Measurements from ENCODE around the gene RCOR3.
A peak's percentile ranks its signal among the peaks of the same experiment; 100 is the strongest.
"Not testable (repeated sequence)": the region's sequence is repeated elsewhere in the genome, so short reads cannot be mapped to it uniquely, and the experiment has no call there.

RCOR3 gene

DNA sequence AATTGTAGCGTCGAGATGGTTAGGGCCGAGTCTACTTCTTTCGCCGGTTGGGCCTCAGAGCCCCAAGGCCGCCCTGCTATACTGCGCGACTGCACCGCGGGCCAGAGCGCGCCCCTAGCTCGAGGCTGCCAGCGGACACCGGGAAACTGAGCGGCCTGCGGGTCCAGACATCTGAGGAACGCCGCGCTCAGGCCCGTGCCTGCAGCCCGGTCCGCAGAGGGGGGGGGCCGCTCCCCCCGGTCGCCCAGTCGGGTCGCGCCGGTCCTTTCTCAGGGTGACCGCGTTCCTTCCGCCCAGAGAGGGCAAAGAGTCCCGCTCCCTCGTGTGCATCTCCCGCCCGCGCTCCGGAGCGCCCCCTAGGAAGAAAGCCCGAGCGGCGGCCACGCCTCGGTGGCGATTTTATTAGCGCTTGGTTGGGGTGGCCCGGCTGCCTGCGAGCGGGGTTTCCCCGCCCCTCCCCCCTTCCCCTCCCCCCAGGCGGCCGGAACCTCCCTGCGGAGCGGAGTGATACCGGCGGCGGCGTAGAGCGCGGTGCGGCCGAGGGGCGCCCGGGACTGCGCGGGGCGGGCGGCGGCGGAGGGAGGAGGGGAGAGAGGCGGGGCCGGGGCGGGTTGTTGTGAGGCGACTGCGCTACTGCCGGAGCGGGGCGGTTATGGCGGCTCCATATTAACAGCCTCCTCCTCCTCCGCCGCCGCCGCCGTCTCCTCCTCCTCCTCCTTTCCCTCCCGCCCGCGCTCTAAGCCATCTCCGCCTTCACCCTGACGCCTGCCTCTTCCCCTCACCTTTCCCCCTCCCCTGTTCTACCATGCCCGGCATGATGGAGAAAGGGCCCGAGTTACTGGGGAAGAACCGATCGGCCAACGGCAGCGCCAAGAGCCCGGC, at the start of gene RCOR3:
Gene RCOR3, plus strand, starts transcription at position 611 of the 882 bp plus-strand sequence. Its CDS starts 195 bp downstream, at position 806.
- DNase-seq = peak; percentile 66

DNA sequence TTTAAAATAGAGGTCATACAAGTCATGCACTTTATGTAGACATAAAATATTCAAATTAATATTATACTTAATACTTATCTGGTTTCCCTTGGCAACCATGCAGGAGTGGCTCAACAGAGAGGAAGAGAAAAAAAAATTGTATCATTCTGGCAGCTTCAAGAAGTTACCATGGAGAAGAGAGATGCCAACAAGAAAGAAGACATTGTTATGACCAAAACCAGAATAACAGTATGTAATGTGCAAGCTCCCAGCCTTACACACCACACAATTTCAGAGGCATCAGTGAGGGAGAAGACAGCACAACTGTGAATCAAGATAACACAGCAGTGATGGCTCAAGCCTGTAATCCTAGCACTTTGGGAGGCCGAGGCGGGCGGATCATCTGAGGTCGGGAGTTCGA, 49.1 kb upstream of the RCOR3 start:
- no peak for DNase-seq

DNA sequence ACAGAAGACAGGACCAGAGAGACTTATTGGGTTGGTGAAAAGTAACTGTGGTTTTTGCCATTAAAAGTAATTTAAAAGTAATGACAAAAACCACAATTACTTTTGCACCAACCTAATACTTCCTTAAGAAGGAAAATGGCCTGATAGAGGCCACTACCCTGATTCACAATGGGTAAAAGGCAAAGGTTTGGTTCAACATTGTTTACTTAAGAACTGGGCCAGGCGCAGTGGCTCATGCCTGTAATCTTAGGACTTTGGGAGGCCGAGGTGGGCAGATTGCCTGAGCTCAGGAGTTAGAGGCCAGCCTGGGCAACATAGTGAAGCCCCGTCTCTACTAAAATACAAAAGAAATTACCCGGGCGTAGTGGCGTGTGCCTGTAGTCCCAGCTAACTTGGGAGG, 48.2 kb upstream of the RCOR3 start:
- DNase-seq = no peak

DNA sequence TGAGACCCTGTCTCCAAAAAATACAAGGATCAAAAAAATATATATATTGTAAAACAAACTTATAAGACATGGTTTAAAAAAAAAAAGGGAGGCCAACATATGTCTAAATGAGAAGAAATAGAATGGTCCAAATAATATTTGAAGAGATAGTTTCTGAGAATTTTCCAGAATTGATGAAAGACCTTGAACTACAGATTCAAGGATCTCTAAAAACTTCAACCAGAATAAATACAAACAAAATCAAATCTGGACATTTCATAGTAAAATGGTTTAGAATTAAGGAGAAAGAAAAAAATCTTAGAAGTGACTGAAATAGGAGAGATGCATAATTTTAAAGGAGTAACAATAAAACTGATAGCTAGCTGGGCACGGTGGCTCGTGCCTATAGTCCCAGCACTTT, 45.5 kb upstream of the RCOR3 start:
- DNase-seq = no peak

DNA sequence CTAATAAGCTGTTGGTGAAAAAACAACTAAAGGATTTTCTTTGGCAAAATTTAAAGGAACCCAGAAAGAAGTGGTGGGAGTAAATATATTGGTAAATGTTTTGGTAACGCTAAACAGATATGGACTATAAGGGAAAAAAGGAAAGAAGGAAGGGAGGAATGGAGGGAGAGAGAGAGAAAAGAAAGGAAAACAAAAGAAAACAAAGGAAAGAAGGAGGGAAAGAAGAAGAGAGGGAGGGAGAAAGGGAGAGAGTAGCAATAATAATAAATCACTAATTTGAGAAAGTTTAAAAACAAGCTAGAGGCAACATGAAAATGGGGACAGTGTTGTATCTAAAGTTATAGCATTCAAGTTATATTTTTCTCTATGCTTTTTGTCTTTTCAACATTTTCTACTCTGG, 43.6 kb upstream of the RCOR3 start:
- DNase-seq = no peak

DNA sequence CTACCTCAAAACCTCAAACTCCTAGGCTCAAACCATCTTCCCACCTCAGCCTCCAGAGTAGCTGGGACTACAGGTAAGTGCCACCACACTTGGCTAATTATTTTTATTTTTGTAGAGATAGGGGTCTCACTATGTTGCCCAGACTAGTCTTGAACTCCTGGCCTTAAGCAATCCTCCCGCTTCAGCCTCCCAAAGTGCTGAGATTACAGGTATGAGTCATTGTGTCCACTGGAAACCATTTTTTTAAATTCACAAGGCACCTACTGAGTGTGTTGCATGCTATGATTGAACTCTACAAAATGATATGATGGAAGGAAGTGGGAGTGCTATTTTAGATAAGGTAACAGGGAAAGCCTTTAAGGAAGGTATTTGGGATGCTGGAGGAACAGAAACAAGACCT, 41.8 kb upstream of the RCOR3 start:
- no peak for DNase-seq

DNA sequence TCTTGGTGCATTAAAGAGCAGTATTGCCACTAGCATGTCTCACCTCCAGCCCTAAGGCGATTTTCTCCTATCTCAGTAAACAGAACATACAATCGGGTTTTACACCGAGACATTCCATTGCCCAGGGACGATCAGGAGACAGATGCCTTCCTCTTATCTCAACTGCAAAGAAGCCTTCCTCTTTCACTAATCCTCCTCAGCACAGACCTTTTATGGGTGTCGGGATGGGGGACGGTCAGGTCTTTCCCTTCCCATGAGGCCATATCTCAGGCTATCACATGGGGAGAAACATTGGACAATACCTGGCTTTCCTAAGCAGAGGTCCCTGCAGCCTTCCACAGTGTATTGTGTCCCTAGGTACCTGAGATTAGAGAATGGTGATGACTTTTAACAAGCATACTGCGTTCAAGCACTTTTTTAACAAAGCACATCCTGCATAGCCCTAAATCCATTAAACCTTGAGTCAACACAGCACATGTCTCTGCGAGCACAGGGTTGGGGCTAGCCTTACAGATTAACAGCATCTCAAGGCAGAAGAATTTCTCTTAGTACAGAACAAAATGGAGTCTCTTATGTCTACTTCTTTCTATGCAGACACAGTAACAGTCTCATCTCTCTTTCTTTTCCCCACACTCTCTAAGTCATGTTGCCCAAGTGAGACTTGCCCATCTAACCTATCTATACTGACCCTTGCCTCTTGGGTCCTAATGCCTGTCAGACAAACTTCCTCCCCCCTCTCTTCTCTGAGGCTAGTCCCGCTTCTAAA, 36.5 kb upstream of the RCOR3 start:
- not testable (repeated sequence) for DNase-seq

DNA sequence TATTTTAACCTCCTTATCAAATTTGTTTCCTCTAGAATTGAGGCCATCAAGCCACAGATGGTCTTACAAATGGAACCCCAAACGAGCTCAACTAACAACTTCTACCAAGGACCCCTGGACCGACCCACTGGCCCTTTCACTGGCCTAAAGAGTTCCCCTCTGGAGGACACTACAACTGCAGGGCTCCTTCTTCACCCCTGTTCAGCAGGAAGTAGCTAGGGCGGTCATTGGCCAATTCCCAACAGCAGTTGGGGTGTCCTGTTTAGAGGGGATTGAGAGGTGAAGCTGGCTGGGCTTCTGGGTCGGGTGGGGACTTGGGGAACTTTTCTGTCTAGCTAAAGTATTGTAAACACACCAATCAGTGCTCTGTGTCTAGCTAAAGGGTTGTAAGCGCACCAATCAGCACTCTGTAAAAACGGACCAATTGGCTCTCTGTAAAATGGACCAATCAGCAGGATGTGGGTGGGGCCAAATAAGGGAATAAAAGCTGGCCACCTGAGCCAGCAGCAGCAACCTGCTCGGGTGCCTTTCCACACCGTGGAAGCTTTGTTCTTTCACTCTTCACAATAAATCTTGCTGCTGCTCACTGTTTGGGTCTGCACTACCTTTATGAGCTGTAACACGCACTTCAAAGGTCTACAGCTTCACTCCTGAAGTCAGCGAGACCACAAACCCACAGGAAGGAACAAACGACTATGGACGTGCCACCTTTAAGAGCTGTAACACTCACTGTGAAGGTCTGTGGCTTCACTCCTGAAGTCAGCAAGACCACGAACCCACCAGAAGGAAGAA, 30.4 kb upstream of the RCOR3 start:
- DNase-seq = not testable (repeated sequence)

DNA sequence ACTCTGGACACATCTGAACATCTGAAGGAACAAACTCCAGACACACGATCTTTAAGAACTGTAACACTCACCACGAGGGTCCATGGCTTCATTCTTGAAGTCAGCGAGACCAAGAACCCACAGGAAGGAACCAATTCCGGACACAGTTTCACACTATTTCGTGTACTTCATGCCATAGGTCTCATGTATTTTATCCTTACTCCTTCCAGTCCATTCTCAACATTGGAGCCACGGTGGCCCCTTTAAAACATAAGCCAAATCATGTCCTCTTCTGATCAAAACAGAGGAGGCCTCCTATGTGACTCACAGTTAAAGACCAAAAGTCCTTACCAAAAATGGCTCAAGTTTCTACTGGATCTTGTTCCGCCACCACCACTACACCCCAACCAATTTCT, 29.8 kb upstream of the RCOR3 start:
- DNase-seq = no peak

DNA sequence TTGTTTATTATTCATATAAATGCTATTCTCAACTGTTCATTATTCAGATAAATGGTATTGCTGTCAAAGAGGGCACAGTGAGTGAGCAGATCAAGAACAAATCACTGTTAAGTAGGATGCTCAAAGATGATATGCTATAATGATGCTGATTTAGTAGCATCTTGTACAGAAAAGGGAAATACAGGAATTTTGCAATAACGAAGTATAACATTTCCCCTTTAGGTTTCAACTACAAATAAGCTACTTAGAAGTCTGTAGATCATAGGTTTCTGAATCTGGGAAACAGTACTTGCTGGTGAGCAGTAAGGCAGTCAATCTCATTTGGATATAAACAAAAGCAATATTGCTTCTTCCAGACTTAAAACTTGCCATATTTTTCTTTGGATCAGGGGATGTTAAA, 27.3 kb upstream of the RCOR3 start:
- DNase-seq = no peak

DNA sequence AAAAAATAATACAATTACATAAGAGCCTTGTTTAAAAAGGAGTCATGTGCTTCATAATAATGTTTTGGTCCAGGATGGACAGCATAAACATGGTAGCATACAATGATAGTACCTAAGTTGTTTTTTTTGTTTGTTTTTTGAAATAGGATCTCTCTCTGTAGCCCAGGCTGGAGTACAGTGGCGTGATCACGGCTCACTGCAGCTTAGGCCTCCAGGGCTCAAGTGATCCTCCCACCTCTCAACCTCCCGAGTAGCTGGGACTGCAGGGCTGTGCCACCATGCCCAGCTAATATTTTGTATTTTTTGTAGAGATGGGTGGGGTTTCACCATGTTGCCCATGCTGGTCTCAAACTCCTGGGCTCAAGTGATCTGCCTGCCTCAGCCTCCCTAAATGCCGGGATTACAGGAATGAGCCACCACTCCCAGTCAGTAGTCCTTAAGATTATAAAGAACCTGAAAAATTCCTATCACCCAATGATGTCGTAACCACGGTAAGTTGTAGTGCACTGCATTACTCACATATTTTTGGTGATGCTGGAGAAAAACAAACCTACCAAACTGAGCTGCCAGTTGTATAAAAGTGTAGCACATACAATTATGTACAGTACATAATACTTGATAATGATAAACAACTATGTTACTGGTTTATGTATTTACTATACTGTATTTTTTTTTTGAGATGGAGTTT, 22.4 kb upstream of the RCOR3 start:
- DNase-seq = no peak

DNA sequence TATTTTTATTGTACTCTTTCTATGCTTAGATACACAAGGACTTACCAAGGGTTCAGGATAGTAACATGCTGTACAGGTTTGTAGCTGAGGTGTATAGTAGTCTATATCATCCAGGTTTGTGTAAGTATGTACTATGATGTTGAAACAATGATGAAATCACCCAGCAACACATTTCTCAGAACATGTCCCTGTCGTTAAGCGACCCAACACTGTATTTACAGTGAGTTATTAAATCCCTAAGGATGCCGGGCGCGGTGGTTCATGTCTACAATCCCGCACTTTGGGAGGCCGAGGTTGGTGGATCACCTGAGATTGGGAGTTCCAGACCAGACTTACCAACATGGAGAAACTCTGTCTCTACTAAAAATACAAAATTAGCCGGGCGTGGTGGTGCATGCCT, 21.6 kb upstream of the RCOR3 start:
- DNase-seq = no peak

DNA sequence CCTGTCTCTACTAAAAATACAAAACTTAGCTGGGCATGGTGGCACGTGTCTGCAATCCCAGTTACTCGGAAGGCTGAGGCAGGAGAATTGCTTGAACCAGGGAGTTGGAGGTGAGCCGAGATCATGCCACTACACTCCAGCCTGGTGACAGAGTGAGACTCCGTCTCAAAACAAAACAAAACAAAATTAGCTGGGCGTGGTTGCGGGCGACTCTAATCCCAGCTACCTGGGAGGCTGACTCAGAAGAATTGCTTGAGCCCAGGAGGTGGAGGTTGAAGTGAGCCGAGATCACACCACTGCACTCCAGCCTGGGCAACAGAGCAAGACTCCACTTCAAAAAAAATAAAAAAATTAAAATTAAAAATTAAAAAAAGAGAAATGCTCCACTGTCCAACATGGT, 18.6 kb upstream of the RCOR3 start:
- not testable (repeated sequence) for DNase-seq

DNA sequence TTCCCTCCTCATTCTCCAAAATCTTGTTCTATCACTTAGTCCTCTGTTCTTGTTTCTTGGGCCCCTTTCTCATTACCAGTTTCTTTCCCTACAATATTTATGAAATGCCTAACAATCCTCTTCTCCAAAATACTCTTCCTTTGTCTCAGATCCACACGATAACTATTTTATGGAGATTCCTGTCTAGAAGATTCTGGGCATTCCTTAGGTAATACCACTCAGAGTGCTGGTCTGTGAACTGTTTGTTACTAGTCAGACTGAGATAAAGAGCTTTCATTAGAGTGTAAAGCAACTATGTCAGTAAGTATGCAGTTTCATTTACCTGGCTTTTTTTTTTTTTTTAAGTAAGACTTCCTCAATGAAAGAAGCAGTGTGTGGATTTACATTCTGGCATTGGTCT, 18.1 kb upstream of the RCOR3 start:
- DNase-seq = no peak

DNA sequence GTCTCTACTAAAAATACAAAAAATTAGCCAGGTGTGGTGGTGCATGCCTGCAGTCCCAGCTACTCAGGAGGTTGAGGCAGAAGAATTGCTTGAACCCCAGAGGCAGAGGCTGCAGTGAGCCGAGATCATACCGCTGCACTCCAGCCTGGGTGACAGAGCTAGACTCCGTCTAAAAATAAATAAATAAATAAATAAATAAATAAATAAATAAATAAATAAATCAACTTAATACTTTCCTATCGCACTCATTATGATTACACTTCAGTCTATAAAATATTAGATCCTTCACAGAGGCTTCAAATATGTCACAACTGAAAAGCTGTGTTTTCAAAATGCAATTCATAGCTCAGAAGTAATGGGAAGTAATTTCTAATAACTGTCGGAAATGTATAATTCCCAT, 15.5 kb upstream of the RCOR3 start:
- DNase-seq = not testable (repeated sequence)

DNA sequence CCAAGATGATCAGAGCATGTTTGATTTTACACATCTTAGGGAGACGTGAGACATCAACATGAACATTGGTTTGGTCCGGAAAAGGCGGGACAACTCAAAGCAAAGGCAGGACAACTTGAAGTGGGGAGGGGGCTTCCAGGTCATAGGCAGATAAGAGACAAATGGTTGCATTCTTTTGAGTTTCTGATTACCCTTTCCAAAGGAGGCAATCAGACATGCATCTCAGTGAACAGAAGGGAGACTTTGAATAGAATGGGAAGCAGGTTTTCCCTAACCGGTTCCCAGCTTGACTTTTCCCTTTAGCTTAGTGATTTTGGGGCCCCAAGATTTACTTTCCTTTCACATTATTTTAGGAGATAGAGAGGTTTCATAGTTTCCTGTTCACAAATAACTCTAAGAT, 12.6 kb upstream of the RCOR3 start:
- not testable (repeated sequence) for DNase-seq

DNA sequence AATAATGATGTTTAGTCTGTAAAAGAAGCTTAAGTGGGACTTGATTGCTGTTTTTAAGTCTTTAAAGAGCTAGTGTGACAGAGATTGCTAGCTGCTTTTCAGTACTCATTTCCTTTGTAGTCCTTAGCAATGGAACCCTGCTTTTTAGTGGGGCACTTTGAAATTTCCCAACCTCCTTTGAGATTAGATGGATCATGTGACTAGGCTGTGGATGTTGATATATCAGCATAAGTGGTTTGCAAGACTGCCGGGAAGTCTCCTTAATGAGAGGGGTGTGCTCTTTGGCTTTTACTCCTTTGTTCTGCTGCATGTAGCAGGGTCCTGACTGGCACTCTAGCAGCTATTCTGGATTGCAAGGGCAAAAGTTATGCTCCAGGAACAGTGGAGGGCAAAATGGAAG, 11.2 kb upstream of the RCOR3 start:
- no peak for DNase-seq

DNA sequence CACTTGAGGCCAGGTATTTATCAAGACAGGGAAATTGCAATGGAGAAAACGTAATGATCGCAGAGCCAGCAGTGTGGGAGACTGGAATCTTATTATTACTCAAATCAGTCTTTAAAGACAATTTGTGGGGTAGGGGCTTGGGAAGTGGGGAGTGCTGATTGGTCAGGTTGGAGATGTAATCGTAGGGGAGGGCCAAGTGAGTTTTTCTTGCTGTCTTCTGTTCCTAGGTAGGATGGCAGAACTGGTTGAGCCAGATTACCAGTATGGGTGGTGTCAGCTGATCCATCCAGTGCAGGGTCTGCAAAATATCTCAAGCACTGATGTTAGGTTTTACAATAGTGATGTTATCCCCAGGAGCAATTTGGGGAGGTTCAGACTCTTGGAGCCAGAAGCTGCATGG, 9.6 kb upstream of the RCOR3 start:
- not testable (repeated sequence) for DNase-seq

DNA sequence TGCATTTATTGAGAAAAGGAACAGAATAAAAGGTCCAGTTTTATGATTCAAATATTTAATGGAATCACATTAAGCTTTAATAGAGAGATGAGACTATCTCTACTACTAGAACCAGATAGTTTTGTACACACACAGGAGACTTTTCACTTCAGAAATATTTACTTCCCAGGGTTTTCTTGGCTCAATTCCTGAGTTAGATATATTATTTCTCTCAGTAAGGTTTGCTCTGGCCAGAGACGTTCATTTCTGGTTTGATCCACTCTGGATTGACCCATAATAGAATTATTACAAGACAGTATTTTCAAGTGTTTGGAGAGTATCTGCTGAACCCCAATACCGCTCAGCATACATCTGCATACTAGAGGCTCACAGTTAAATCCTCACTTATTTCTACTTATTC, 1.3 kb upstream of the RCOR3 start:
- DNase-seq = no peak

DNA sequence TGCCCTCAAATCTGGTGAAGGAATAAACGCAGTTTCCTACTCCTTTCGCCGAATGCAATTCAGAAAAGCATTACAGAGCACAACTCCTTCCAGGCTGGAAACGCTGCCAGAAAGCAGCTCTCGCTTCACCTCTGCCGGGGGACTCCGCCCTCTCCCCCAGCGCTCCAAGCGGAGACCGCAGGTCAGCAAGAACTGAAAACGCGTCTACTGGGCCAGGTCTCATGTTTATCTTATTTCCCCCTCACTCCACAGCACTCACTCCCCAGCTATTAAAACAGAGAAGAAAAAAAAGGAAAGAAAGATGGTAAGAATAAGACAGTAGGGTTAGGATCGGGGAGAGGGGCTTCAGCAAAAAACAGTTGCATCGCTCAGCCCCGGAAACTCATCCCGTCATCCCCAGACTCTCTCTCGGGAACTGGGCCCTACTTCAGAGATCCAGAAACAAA, 833 bp upstream of the RCOR3 start:
- DNase-seq = no peak

DNA sequence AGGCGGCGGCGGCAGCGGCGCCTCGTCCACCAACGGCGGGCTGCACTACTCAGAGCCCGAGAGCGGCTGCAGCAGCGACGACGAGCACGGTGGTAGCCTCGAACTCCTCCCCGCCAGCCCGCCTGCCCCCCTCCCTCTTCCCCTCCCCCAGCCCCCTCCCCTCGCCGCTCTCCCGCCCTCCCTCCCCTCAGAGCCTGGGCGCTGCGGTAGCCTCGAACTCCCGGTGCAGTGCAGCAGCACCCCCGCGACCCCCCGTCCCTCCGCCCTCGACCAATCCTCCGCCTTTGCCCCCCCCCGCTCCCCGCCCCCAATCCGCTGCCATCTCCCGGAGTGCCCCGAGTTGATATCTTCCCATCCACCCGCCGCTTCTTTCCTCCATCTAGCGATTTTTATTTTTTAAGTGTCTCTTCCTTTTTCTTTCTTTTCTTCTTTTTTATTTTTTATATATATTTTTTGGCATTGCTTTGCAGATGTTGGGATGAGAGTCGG, 516 bp downstream of the RCOR3 start:
- DNase-seq = no peak

Data from cortex of kidney (tissue), 1 donor.